Karpas-422 (cell line): ENCODE results near the gene ROR1. TPM values are rescaled to one million over a fixed set of nuclear protein-coding genes. Genes with fewer than 3 reads are reported as not detected.

Source experiments
- DNase-seq: peaks from one replicate; pipeline ENCODE4 v3.0.0-alpha.2; 2015
- H2AFZ ChIP-seq: fragments of 200-600 bp; sonication (generic); 2 replicates; pipeline ENCODE4 v1.6.1; 2014; ENCODE audit warnings: antibody characterized with exemption, low read length, mixed read lengths
- H3K27ac ChIP-seq: fragments of 200-600 bp; sonication (generic); 2 replicates; pipeline ENCODE4 v1.5.1; 2014; ENCODE audit warnings: mild to moderate bottlenecking, low read length, moderate library complexity
- H3K27me3 ChIP-seq: fragments of 200-600 bp; sonication (generic); 2 replicates; pipeline ENCODE4 v1.6.1; 2014; ENCODE audit warnings: low read length, mixed read lengths
- H3K36me3 ChIP-seq: fragments of 200-600 bp; sonication (generic); 2 replicates; pipeline ENCODE4 v1.6.1; 2014; ENCODE audit warnings: low read length, mixed read lengths; ENCODE audit not compliant: insufficient read depth
- H3K4me1 ChIP-seq: fragments of 200-600 bp; sonication (generic); 2 replicates; pipeline ENCODE4 v1.6.1; 2014; ENCODE audit warnings: mild to moderate bottlenecking, low read length, mixed read lengths
- H3K4me2 ChIP-seq: fragments of 200-600 bp; sonication (generic); 2 replicates; pipeline ENCODE4 v1.6.1; 2014; ENCODE audit warnings: low read length, low read depth, mild to moderate bottlenecking; ENCODE audit not compliant: poor library complexity, severe bottlenecking
- H3K4me3 ChIP-seq: fragments of 200-600 bp; sonication (generic); 2 replicates; pipeline ENCODE4 v1.5.1; 2014; ENCODE audit warnings: mild to moderate bottlenecking, antibody characterized with exemption, low read length, mixed read lengths
- H3K79me2 ChIP-seq: fragments of 200-600 bp; sonication (generic); 2 replicates; pipeline ENCODE4 v1.6.1; 2014; ENCODE audit warnings: mild to moderate bottlenecking, low read length, mixed read lengths
- H3K9ac ChIP-seq: fragments of 200-600 bp; sonication (generic); 2 replicates; pipeline ENCODE4 v1.6.0; 2014; ENCODE audit warnings: low read length
- H3K9me2 ChIP-seq: fragments of 200-600 bp; sonication (generic), shearing (Covaris generic); replicated peaks from 2 replicates; pipeline ENCODE4 v1.6.0; 2014; ENCODE audit warnings: mild to moderate bottlenecking, low read length, moderate library complexity; ENCODE audit not compliant: insufficient read depth
- H3K9me3 ChIP-seq: fragments of 300-700, 200-600 bp; sonication (generic); 2 replicates; pipeline ENCODE4 v1.6.1; 2014; ENCODE audit warnings: low read length, mixed read lengths
- H4K20me1 ChIP-seq: fragments of 200-600 bp; sonication (generic); 2 replicates; pipeline ENCODE4 v1.6.1; 2014; ENCODE audit warnings: mild to moderate bottlenecking, antibody characterized with exemption, low read length, low read depth; ENCODE audit not compliant: insufficient read depth
- total RNA-seq: library from RNA; depleted of rRNA; stranded (reverse); fragments of >200 nt; shearing (Covaris generic); gene quantifications from 2 replicates; pipeline ENCODE4 v1.2.3, GENCODE V29; 2014; ENCODE audit warnings: low replicate concordance

The ROR1 gene
- total RNA-seq, 1 experiment from 2014 or later = not detected

- Histone ChIP-seq H3K27me3 (no peaks in the 10 kb centered on the region), H3K4me3 (no peak overlapping the region), H3K9me2 (no peaks in the 10 kb centered on the region), H2AFZ (no peak overlapping the region), H3K79me2 (no peaks in the 10 kb centered on the region), H3K9ac (no peak overlapping the region), H3K9me3 (no peaks in the 10 kb centered on the region), H3K36me3 (no peaks in the 10 kb centered on the region), H4K20me1 (no peaks in the 10 kb centered on the region), H3K4me1 (no peaks in the 10 kb centered on the region), H3K27ac (no peak overlapping the region), H3K4me2 (no peak overlapping the region)
- DNase-seq = no peak
Observed at GRCh38 chr1:63874278-63874880, 100.6 kb downstream of the ROR1 start.

GRCh38 chr1:63875636-63876035, 101.8 kb downstream of the ROR1 start:
- H3K9me2 ChIP-seq = no peaks in the 10 kb centered on the region
- H3K4me1 ChIP-seq = no peaks in the 10 kb centered on the region
- H2AFZ ChIP-seq = no peak overlapping the region
- H4K20me1 ChIP-seq = no peaks in the 10 kb centered on the region
- no peaks in the 10 kb centered on the region for H3K79me2 ChIP-seq
- no peak overlapping the region for H3K4me3 ChIP-seq
- H3K4me2 ChIP-seq = no peak overlapping the region
- H3K9me3 ChIP-seq = no peaks in the 10 kb centered on the region
- no peak overlapping the region for H3K9ac ChIP-seq
- no peaks in the 10 kb centered on the region for H3K27me3 ChIP-seq
- no peak overlapping the region for H3K27ac ChIP-seq
- no peaks in the 10 kb centered on the region for H3K36me3 ChIP-seq
- no peak for DNase-seq

GRCh38 chr1:63877021-63877767, 103.4 kb downstream of the ROR1 start:
- Histone ChIP-seq H3K4me1 (no peaks in the 10 kb centered on the region), H3K9me3 (no peaks in the 10 kb centered on the region), H3K9ac (no peak overlapping the region), H4K20me1 (no peaks in the 10 kb centered on the region), H3K36me3 (no peaks in the 10 kb centered on the region), H3K4me2 (no peak overlapping the region), H3K9me2 (no peaks in the 10 kb centered on the region), H3K4me3 (no peak overlapping the region), H3K79me2 (no peaks in the 10 kb centered on the region), H3K27me3 (no peaks in the 10 kb centered on the region), H2AFZ (no peak overlapping the region), H3K27ac (no peak overlapping the region)
- DNase-seq = no peak

- H3K9me3 ChIP-seq = no peaks in the 10 kb centered on the region
- no peak overlapping the region for H2AFZ ChIP-seq
- no peaks in the 10 kb centered on the region for H4K20me1 ChIP-seq
- no peak overlapping the region for H3K27ac ChIP-seq
- H3K27me3 ChIP-seq = no peaks in the 10 kb centered on the region
- no peaks in the 10 kb centered on the region for H3K4me1 ChIP-seq
- H3K36me3 ChIP-seq = no peaks in the 10 kb centered on the region
- no peaks in the 10 kb centered on the region for H3K79me2 ChIP-seq
- no peaks in the 10 kb centered on the region for H3K9me2 ChIP-seq
- H3K4me3 ChIP-seq = no peak overlapping the region
- no peak overlapping the region for H3K4me2 ChIP-seq
- no peak for DNase-seq
- H3K9ac ChIP-seq = no peak overlapping the region
Observed at GRCh38 chr1:63877816-63878215, 104.0 kb downstream of the ROR1 start.

DNA sequence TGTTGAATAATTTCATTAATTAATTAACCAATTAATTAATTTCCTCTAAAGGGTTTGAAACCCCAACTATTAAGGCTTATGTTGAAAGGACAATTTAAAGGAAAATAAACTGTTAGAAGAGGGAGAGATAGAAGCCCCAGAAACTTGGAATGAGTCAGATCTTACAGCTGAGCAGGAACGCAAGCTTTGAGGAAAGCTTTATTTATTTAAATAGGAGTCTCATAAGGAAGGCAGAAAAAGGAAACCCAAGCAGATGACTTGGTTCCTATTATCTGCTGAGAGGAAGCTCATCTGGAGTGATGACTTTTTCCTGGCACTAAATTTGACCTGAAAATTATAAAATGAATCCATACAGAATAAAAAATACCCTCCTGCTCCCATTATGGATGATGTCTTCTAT, 105.1 kb downstream of the ROR1 start:
- no peaks in the 10 kb centered on the region for H4K20me1 ChIP-seq
- no peaks in the 10 kb centered on the region for H3K79me2 ChIP-seq
- no peaks in the 10 kb centered on the region for H3K9me2 ChIP-seq
- H3K27ac ChIP-seq = no peak overlapping the region
- DNase-seq = no peak
- no peaks in the 10 kb centered on the region for H3K36me3 ChIP-seq
- H3K4me3 ChIP-seq = no peak overlapping the region
- no peaks in the 10 kb centered on the region for H3K9me3 ChIP-seq
- H3K27me3 ChIP-seq = no peaks in the 10 kb centered on the region
- H3K4me2 ChIP-seq = no peak overlapping the region
- H2AFZ ChIP-seq = no peak overlapping the region
- H3K9ac ChIP-seq = no peak overlapping the region
- H3K4me1 ChIP-seq = no peaks in the 10 kb centered on the region

GRCh38 chr1:63880958-63881576, 107.2 kb downstream of the ROR1 start:
- H3K4me1 ChIP-seq = no peaks in the 10 kb centered on the region
- no peak overlapping the region for H3K4me3 ChIP-seq
- no peaks in the 10 kb centered on the region for H3K9me3 ChIP-seq
- H3K27me3 ChIP-seq = no peaks in the 10 kb centered on the region
- H3K9ac ChIP-seq = no peak overlapping the region
- no peak for DNase-seq
- no peaks in the 10 kb centered on the region for H3K9me2 ChIP-seq
- no peaks in the 10 kb centered on the region for H3K79me2 ChIP-seq
- H4K20me1 ChIP-seq = no peaks in the 10 kb centered on the region
- no peak overlapping the region for H2AFZ ChIP-seq
- H3K36me3 ChIP-seq = no peaks in the 10 kb centered on the region
- H3K4me2 ChIP-seq = no peak overlapping the region
- H3K27ac ChIP-seq = no peak overlapping the region

- Histone ChIP-seq H4K20me1 (no peaks in the 10 kb centered on the region), H3K4me2 (no peak overlapping the region), H3K9me2 (no peaks in the 10 kb centered on the region), H3K9ac (no peak overlapping the region), H3K36me3 (no peaks in the 10 kb centered on the region), H3K27me3 (no peaks in the 10 kb centered on the region), H2AFZ (no peak overlapping the region), H3K4me3 (no peak overlapping the region), H3K4me1 (no peaks in the 10 kb centered on the region), H3K27ac (no peak overlapping the region), H3K79me2 (no peaks in the 10 kb centered on the region), H3K9me3 (no peaks in the 10 kb centered on the region)
- DNase-seq = no peak
Observed at GRCh38 chr1:63882048-63882704, 108.4 kb downstream of the ROR1 start.
